ENCODE data around the gene MTX1. TPM values are rescaled to one million over a fixed set of nuclear protein-coding genes. Genes with fewer than 3 reads are reported as not detected.

MTX1 gene
- total and polyA plus RNA-seq, 9 of the 15 experiments (the other 6 are each of a cell fraction or from before 2014, with no cell fraction given) = 29.1 to 98.4 (median 66.9) TPM

- TF ChIP-seq CTCFL (IDR thresholded peaks at IDR 0.05; ENCODE audit: borderline replicate concordance, insufficient read depth, low read depth, low read length, poor library complexity, severe bottlenecking) (peak; percentile 20), TCF3 (CRISPR knock-in tag; IDR thresholded peaks at IDR 0.05) (peak; percentile 31; the same call in 1 of the 2 replicates), RBM22 (IDR thresholded peaks at IDR 0.05; ENCODE audit: low read depth, low read length, poor library complexity, severe bottlenecking) (no peak), ZNF592 (IDR thresholded peaks at IDR 0.05) (peak; percentile 68), CC2D1A (IDR thresholded peaks at IDR 0.05) (peak; percentile 53; the same call in 1 of the 2 replicates), HSF4 (CRISPR knock-in tag; IDR thresholded peaks at IDR 0.05; ENCODE audit: borderline replicate concordance) (no peak), XRCC5 (IDR thresholded peaks at IDR 0.05; ENCODE audit: low read depth, low read length) (peak; percentile 84), RCOR1 (IDR thresholded peaks at IDR 0.05; ENCODE audit: borderline replicate concordance in 1 of 2, low read depth in 2 of 2, low read length in 2 of 2) (peak in 1 of 2 experiments; percentile 56; a peak in 2 of 4 replicates), ZBTB7A (IDR thresholded peaks at IDR 0.05; ENCODE audit: borderline replicate concordance, control insufficient read depth, low read depth, low read length) (0 out of 2 replicates have a peak, but pooled peaks have one; percentile 38)
Observed at GRCh38 chr1:155206891-155207805, 1.3 kb upstream of the MTX1 start (continued).

Measured in K562 (cell line).